Liver (tissue), 9 donors: Measurements from ENCODE around the gene KAT5. TPM values are rescaled to one million over a fixed set of nuclear protein-coding genes. Genes with fewer than 3 reads are reported as not detected.

Experiments
- DNase-seq: peaks from one replicate; pipeline ENCODE4 v3.0.0-alpha.2; 2017; ENCODE audit warnings: low spot score
- H3K27ac ChIP-seq, 2 donors: one replicate each; pipeline ENCODE4 v1.7.0; 2013; ENCODE audit warnings: inconsistent platforms in 2 of 2, low read length in 2 of 2, control low read depth in 1 of 2, low read depth in 1 of 2, mild to moderate bottlenecking in 1 of 2
- H3K27me3 ChIP-seq, 4 donors: one replicate each; pipeline versions ENCODE4 v1.6.1 to v1.7.0; 2013; ENCODE audit warnings: low read length in 3 of 4, inconsistent platforms in 1 of 4, mild to moderate bottlenecking in 1 of 4, moderate library complexity in 1 of 4; ENCODE audit not compliant: control insufficient read depth in 4 of 4, insufficient read depth in 4 of 4
- H3K36me3 ChIP-seq, 4 donors: one replicate each; pipeline versions ENCODE4 v1.6.1 to v1.7.0; 2013; ENCODE audit warnings: low read length in 3 of 4, mild to moderate bottlenecking in 3 of 4, low read depth in 1 of 4, moderate library complexity in 1 of 4; ENCODE audit not compliant: control insufficient read depth in 4 of 4, insufficient read depth in 3 of 4
- H3K4me1 ChIP-seq, 4 donors: one replicate each; pipeline versions ENCODE4 v1.6.1 to v1.7.0; 2013; ENCODE audit warnings: low read length in 3 of 4, mild to moderate bottlenecking in 3 of 4, moderate library complexity in 1 of 4; ENCODE audit not compliant: control insufficient read depth in 4 of 4, insufficient read depth in 4 of 4
- H3K4me3 ChIP-seq, 3 donors: one replicate each; pipeline versions ENCODE4 v1.6.1 to v1.7.0; 2013; ENCODE audit warnings: low read length in 3 of 3, control low read depth in 1 of 3, low read depth in 1 of 3, mild to moderate bottlenecking in 1 of 3
- H3K9ac ChIP-seq, 2 donors: one replicate each; pipeline ENCODE4 v1.7.0; 2013; ENCODE audit warnings: low read length in 2 of 2, mild to moderate bottlenecking in 2 of 2, moderate library complexity in 2 of 2, control low read depth in 1 of 2, low read depth in 1 of 2
- H3K9me3 ChIP-seq, 4 donors: one replicate each; pipeline versions ENCODE4 v1.6.1 to v1.7.0; 2013; ENCODE audit warnings: low read length in 3 of 4; ENCODE audit not compliant: control insufficient read depth in 4 of 4
- CTCF ChIP-seq: fragments of 150-350 bp; IDR thresholded peaks from 2 replicates; pipeline ENCODE4 v1.5.1; 2017; ENCODE audit warnings: improper control_type of control experiment, low read depth, low read length; ENCODE audit not compliant: missing input control
- EGR1 ChIP-seq, 2 donors: IDR thresholded peaks; 2 replicates each; pipeline ENCODE4 v1.6.1; 2016 to 2018; ENCODE audit warnings: antibody characterized with exemption in 2 of 2, low read depth in 2 of 2
- FOXA1 ChIP-seq: IDR thresholded peaks from 2 replicates; pipeline ENCODE4 v1.6.1; 2016; ENCODE audit warnings: antibody characterized with exemption
- FOXA2 ChIP-seq: IDR thresholded peaks from 2 replicates; pipeline ENCODE4 v1.6.1; 2016; ENCODE audit warnings: antibody characterized with exemption
- GABPA ChIP-seq, 2 donors: IDR thresholded peaks in 1 of 2; conservative IDR thresholded peaks in 1 of 2; 2 replicates each; pipeline ENCODE4 v1.6.1; 2016; ENCODE audit warnings: antibody characterized with exemption in 2 of 2, mild to moderate bottlenecking in 1 of 2, moderate library complexity in 1 of 2
- HNF4A ChIP-seq, 2 donors: conservative IDR thresholded peaks; 2 replicates each; pipeline ENCODE4 v1.6.1; 2016; ENCODE audit warnings: antibody characterized with exemption in 2 of 2, mild to moderate bottlenecking in 2 of 2
- HNF4G ChIP-seq: IDR thresholded peaks from 2 replicates; pipeline ENCODE4 v1.6.1; 2016; ENCODE audit warnings: antibody characterized with exemption
- JUND ChIP-seq, 2 donors: IDR thresholded peaks; 2 replicates each; pipeline ENCODE4 v1.6.1; 2016; ENCODE audit warnings: antibody characterized with exemption in 2 of 2
- NR2F2 ChIP-seq: IDR thresholded peaks from 2 replicates; pipeline ENCODE4 v1.6.1; 2016; ENCODE audit warnings: antibody characterized with exemption
- RAD21 ChIP-seq, 2 donors: IDR thresholded peaks; 2 replicates each; pipeline ENCODE4 v1.6.1; 2016; ENCODE audit warnings: antibody characterized with exemption in 2 of 2, mild to moderate bottlenecking in 2 of 2
- REST ChIP-seq: IDR thresholded peaks from 2 replicates; pipeline ENCODE4 v1.6.1; 2016; ENCODE audit warnings: antibody characterized with exemption, mild to moderate bottlenecking
- RXRA ChIP-seq, 2 donors: IDR thresholded peaks; 2 replicates each; pipeline ENCODE4 v1.6.1; 2017 to 2018; ENCODE audit warnings: antibody characterized with exemption in 2 of 2, mild to moderate bottlenecking in 1 of 2
- SP1 ChIP-seq: IDR thresholded peaks from 2 replicates; pipeline ENCODE4 v1.6.1; 2018; ENCODE audit warnings: antibody characterized with exemption, mild to moderate bottlenecking
- YY1 ChIP-seq: IDR thresholded peaks from 2 replicates; pipeline ENCODE4 v1.6.1; 2016; ENCODE audit warnings: antibody characterized with exemption, mild to moderate bottlenecking
- ZBTB33 ChIP-seq: IDR thresholded peaks from 2 replicates; pipeline ENCODE4 v1.6.1; 2016; ENCODE audit warnings: antibody characterized with exemption
- WGBS: extraction: QIAGEN DNeasy Blood & Tissue Kit; methylation state at CpG from one replicate; pipeline ENCODE4 v1.1.7; 2013; 5-methylcytosine and 5-hydroxymethylcytosine counted together
- polyA plus RNA-seq, 2 donors: library from polyadenylated mRNA; stranded (reverse) in 1 of 2; unstranded in 1 of 2; fragments of 200-250 nt in 1 of 2; fragments of >200 nt in 1 of 2; fragmentation: Nextera tagmentation in 1 of 2; extraction: Ambion mirVana in 1 of 2; gene quantifications; one replicate each; pipeline versions ENCODE4 v1.2.1 to v1.2.3, GENCODE V29; 2013 to 2015
- total RNA-seq, 2 donors: library from RNA; depleted of rRNA; stranded (reverse); fragments of >200 nt; gene quantifications; one replicate each; pipeline ENCODE4 v1.2.3, GENCODE V29; 2014
- donor health status: healthy.
- donor health status: healthy.
- donor health status: healthy.
- donor health status: healthy.
- donor health status: healthy.

KAT5 gene
- total and polyA plus RNA-seq, 4 donors: 15.5 to 22.9 (median 18.4) TPM

GRCh38 chr11:65700399-65700798, 11.7 kb upstream of the KAT5 start (continued):
- no peak for TF ChIP-seq CTCF
- TF ChIP-seq JUND (IDR thresholded peaks at IDR 0.05): no peak
- no peak for TF ChIP-seq EGR1 (IDR thresholded peaks at IDR 0.05; ENCODE audit: low read depth in 2 of 2)
- TF ChIP-seq GABPA (IDR thresholded peaks at IDR 0.05 in 1 of 2, conservative IDR thresholded peaks at IDR 0.05 in 1 of 2): no peak

- H3K9me3 ChIP-seq: no peaks in the 10 kb centered on the region
- peaks cover 0 to 3% (median 0%) of the 10 kb centered on the region in 4 donors for H3K4me1 ChIP-seq
- TF ChIP-seq SP1 (no peak), FOXA1 (no peak), REST (no peak), RAD21 (IDR thresholded peaks at IDR 0.05) (no peak), NR2F2 (no peak), FOXA2 (no peak), ZBTB33 (no peak), GABPA (IDR thresholded peaks at IDR 0.05 in 1 of 2, conservative IDR thresholded peaks at IDR 0.05 in 1 of 2) (no peak)
- 91% methylated on average over 1 of the region's 1 CpG for WGBS
- DNase-seq: no peak
- H3K4me3 ChIP-seq: no peak overlapping the region
- H3K36me3 ChIP-seq: no peaks in the 10 kb centered on the region
- no peak overlapping the region for H3K9ac ChIP-seq
- H3K27ac ChIP-seq: no peak overlapping the region
- H3K27me3 ChIP-seq: no peaks in the 10 kb centered on the region
Measured at GRCh38 chr11:65701686-65702085, 10.4 kb upstream of the KAT5 start.

- H3K36me3 ChIP-seq: no peaks in the 10 kb centered on the region
- H3K4me3 ChIP-seq: no peak overlapping the region
- TF ChIP-seq HNF4A (conservative IDR thresholded peaks at IDR 0.05): no peak
- no peak for TF ChIP-seq GABPA (IDR thresholded peaks at IDR 0.05 in 1 of 2, conservative IDR thresholded peaks at IDR 0.05 in 1 of 2)
- no peak for TF ChIP-seq FOXA1
- TF ChIP-seq HNF4G: no peak
- TF ChIP-seq REST: no peak
- TF ChIP-seq NR2F2: no peak
- TF ChIP-seq RXRA (IDR thresholded peaks at IDR 0.05): no peak
- TF ChIP-seq CTCF: no peak
- TF ChIP-seq YY1: no peak
- no peak for TF ChIP-seq RAD21 (IDR thresholded peaks at IDR 0.05)
- peaks cover 0 to 3% (median 0%) of the 10 kb centered on the region in 4 donors for H3K4me1 ChIP-seq
- DNase-seq: no peak
- H3K9me3 ChIP-seq: no peaks in the 10 kb centered on the region
- no peaks in the 10 kb centered on the region for H3K27me3 ChIP-seq
- no peak overlapping the region for H3K27ac ChIP-seq
- no peak overlapping the region for H3K9ac ChIP-seq
- WGBS: 66% methylated on average over 4 of the region's 4 CpGs
Measured at GRCh38 chr11:65703846-65704245, 8.2 kb upstream of the KAT5 start.
